Activated CD4-positive, alpha-beta T cell treated with anti-CD3 and anti-CD28 coated beads, Interleukin-10, Interleukin-2, amounts not matched to agents 100 ng/mL and 50 ng/mL, durations not matched to agents 16 hours and 8 hours (primary cell): Measurements from ENCODE around the gene C1QTNF1.
"Not testable (repeated sequence)": the region's sequence is repeated elsewhere in the genome, so short reads cannot be mapped to it uniquely, and the experiment has no call there.

Source experiments
- DNase-seq: peaks from one replicate; pipeline ENCODE4 v3.0.0-alpha.2; 2020

The C1QTNF1 gene

DNA sequence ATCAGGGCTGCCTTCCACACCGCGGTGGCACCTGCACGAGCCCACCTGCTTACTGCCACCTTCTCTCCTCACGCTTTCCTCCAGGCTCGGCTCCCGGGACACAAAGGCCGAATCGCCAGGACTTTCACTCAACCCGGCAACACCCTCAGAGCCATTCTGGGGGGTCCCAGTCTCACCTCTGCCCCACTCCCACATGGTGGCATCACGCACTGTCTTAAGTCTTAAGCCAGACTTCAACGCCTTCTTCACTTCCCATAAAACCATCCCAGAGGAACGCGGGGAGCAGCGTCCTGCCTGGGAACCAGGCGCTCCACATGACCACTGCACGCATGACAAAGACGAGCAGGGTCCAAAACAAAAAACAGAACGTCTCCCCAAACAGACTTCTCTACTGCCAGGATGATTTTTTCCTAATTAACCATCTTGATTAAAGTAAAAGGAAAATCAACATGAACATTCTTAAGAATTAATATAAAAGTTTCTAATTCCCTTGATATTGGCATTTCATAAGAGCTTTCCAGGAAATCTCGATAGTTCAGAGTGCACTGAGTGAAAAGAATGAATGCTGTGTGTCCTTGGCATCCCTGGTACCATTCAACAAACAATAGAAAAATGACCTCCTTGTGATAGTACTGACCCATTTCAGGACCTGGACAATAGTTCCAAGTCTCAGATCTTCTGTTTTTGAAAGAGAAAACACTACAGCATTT is 17.0 kb upstream of the C1QTNF1 start:
- no peak for DNase-seq

DNA sequence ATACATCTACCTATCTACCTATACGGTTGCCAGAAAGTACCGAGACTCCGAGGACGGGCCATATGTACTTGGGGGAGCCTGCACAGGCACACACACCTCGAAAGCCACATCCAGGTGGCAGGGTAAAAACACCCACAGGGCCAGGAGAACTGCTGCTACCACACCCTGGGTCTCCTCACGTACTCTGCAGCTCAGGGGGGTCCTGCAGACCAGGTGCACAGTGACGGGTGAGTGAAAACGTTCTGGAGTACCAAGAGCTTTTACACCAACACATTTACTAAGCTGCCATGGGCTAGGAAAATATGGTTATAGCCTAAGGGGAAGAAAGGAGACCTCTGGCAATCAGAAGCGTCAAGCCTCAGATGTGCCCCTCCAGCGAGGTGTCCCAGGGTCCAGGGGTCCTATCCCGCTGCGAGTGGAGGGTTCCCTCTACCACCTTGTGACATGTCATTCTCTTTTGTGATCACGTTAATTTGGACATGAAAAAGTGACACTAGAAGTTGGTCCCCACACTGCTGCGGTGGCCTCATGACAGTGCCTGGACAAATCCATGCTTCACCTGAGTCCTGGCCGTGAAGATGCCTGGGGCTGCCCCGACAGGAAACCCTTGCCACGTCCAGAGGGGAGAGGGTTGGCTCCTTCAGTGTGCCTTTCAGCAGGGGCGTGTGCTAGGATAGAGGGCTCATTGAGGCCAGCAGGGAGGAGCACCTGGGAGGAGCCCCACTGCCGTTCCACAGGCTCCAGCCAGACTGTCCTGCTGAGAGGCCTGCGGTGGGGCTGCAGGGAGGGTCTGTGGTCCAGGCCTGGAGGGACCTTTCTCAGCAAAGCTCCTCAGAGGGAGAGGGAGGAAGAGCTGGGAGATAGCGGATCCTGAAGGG is 16.2 kb upstream of the C1QTNF1 start:
- DNase-seq: no peak

DNA sequence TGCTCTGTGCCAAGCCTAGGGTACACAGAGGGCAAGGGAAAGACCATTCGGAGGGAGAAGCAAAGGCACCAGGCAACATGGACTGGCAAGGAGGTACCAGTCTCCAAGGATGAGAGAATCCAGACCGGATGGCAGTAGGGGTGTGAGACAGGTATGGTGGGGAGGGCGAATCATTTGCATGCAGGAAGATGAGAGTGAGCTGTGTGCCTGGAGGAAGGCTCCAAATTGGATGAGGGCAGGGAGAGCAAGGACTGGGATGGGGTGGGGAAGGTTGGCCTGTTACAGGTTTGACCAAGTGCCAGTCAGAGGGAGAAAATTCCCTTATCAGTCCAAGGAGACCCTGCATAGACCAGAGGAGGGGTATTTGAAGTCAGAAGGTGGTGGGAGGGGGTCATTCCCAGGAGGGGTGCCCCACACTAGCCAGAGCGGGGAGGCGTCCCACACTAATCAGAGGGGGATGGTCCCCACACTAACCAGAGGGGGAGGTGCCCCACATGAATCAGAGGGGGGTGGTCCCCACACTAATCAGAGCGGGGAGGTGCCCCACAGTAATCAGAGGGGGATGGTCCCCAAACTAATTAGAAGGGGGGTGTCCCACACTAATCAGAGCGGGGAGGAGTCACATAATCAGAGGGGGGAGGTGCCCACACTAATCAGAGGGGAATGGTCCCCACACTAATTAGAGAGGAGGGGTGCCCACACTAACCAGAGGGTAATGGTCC is 15.1 kb upstream of the C1QTNF1 start:
- DNase-seq: no peak

DNA sequence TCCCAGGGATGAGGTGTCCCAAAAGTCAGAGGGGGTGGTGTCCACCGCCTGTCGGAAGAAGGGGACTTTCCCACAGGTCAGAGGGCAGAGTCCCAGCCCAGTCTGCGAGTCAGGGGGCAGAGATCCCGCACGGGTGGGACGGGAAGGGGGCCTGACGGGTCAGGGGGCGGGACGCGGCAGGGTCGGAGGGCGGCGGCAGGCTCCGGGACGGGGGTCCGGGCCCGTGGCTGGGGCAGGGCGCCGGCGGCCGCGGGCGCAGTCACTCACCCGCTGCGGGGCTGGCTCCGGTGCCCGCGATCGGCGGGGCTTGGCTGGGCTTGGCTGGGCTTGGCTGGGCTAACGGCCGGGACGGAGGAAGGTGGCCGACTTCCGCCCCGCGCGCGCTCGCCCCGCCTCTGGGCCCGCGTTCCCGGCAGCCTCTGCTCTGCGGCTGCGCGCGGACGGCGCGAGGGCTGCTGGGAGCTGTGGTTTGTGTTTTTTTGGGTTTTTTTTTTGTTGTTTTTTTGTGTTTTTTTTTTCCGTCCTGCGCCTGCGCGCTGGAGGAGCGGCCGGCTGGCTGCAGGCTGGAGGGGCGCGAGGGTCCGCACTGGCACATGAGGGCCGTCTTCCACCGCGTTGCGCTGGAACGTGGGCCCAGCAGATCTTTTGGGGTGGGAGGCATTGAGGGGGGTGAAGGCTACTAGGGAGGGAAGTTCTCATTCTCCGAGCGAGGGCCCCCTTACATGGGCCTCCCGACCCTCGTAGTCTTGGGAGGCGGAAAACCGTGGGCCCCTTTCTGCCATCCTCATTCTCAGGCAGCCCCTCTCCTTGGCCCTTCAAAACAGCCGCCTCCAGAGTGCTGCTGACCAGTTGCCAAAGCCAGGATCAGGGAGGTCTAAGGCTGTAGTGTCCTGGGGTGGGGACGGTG is 14.3 kb upstream of the C1QTNF1 start, which contains the start of gene CANT1:
CANT1 (minus strand) TSS at position 368 of the 907 bp plus-strand sequence. CDS start 12,142 bp downstream, outside the sequence.
- peak; percentile 90 for DNase-seq

DNA sequence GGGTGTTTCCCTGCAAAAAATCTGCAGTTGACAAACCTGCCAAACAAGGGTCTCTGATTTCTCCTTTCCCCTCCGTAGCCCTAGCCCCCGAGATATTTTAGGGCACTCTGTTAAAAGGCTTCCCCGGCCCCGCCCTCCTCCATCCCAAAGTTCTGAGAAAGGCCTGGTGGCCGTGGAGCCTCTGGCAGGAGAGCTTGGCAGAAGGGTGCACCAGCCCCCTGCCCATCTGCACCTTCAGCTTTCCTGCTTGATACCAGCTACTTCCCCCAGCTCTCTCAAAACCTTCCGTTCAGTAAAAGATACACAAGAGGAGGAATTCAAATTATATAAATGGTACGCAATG is 13.7 kb upstream of the C1QTNF1 start:
- DNase-seq: no peak

DNA sequence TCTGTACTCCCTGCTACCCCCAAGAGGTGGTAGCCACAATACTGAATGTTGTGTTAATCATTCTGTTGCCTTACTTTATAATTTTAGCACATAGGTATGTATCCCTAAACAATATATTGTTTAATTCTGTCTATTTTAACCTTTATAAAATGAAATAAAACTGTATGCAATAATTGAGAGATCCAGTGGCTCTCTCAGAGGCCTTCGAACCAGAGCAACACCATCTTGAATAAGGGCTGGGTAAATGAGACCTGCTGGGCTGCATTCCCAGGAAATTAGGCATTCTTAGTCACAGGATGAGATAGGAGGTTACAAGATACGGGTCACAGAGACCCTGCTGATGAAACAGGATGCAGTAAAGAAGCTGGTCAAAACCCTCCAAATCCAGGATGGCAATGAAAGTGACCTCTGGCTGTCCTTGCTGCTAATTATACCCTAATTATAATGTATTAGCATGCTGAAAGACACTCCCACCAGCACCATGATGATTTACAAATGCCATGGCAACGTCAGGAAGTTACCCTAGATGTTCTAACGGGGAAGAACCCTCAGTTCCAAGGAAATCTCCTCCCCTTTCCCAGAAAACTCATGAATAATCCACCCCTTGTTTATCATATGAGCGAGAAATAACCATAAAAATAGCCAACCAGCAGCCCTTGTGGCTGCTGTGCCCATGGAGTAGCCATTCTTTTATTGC is 12.4 kb upstream of the C1QTNF1 start:
- no peak for DNase-seq

DNA sequence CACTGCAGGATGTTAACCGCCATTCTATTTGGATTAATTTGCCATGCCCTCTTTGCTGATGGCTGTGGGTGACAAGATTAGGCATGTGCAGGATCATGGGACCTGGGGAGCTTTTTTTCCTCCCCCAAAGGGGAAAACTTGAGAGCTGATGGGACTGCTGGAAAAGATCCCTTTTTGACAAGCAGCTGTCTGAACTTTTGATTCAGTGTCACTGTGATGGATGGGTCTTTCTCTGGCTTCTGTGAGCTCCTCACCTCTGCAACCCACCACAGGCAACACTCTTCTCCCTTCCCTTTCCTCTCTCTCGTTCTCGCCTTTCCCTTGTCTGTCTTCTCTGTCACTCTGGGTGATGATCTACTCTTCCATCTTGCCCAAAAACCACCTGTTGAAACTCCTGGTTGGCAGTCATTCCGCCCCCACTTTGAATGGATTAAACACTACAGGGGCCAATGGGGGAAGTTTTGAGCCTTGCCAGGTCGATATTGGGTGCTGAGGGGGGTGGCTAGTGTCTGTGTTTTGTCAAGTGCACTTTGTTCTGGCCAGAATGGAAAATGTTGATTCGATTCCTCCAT is 11.3 kb upstream of the C1QTNF1 start:
- no peak for DNase-seq

DNA sequence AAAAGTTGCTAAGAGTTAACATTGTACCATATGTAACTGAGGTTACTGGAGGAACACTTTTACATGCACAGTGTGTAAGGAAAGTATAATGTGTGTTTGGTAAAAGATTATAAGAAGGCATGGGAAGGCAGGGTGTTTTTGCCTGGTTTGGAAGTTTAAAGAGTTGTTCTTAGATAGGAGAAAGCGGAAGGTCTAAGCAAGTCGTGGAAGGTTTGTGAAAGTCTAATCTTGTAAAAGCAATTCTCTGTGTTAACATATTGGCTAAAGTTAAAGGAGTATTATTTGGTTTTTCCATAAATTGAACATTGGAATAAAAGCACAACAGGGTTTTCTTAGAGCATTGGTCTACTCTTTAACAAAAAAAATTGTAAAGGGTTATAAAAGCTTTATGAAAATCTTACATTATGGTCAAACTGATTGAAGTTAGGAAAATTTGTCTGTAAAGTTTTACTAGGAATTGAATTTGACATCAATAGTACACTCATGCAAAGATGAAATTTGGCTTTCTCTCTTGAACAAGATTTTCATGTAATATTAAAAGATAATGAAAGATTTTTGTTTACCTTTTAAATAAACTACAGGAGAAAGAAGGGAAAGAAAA is 9.7 kb upstream of the C1QTNF1 start:
- no peak for DNase-seq

DNA sequence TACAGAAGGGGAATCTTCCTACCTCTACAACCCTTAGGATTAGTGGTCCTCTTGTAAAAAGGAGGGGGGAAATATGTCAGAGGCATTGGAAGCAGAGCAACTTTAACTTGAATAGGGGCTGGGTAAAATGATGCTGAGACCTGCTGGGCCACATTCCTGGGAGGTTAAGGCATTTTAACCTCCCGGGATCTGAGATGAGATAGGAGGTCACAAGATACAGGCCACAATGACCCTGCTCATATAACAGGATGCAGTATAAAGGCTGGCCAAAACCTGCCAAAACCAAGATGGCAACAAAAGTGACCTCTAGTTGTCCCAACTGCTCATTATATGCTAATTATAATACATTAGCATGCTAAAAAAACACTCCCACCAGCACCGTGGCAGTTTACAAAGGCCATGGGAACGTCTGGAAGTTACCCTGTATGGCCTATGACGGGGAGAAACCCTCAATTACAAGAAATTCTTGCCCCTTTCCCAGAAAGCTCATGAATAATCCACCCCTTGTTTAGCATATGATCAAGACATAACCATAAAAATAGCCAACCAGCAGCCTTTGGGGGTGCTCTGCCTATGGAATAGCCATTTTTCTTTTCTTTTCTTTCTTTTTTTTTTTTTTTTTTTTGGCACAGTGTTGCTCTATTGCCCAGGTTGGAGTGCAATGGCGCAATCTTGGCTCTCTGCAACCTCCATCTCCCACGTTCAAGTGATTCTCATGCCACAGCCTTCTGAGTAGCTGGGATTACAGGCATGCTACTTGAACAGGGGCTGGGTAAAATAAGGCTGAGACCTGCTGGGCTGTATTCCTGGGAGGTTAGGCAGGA is 6.2 kb upstream of the C1QTNF1 start:
- no peak for DNase-seq

DNA sequence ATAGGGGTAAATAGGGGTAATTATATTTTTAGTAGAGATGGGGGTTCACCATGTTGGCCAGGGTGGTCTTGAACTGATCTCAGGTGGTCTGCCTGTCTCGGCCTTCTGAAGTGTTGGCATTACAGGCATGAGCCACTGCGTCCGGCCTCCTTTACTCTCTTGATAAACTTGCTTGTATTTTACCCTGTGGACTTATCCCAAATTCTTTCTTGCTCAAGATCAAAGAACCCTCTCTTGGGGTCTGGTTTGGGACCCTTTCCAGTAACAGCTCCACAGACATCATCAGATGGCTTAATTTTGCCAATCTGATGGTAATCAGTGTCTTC is 5.6 kb upstream of the C1QTNF1 start:
- no peak for DNase-seq

DNA sequence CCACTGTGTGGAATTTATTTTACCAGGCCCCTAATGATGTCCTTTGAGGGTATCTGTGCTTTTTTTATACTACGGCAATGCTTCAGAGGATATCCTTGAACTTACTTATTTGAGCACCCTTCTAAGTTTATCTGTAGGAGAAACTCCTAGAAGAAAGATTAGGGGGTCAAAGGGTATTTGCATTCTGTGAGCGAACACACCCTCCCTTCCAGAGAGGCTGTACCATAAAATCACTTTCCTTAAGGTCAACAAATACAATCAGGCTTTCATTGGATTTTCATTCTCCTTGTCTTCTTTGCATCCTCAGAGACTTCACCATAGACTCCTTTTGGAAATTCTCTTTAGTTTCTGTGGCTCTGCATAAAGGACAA is 4.7 kb upstream of the C1QTNF1 start:
- DNase-seq: no peak

DNA sequence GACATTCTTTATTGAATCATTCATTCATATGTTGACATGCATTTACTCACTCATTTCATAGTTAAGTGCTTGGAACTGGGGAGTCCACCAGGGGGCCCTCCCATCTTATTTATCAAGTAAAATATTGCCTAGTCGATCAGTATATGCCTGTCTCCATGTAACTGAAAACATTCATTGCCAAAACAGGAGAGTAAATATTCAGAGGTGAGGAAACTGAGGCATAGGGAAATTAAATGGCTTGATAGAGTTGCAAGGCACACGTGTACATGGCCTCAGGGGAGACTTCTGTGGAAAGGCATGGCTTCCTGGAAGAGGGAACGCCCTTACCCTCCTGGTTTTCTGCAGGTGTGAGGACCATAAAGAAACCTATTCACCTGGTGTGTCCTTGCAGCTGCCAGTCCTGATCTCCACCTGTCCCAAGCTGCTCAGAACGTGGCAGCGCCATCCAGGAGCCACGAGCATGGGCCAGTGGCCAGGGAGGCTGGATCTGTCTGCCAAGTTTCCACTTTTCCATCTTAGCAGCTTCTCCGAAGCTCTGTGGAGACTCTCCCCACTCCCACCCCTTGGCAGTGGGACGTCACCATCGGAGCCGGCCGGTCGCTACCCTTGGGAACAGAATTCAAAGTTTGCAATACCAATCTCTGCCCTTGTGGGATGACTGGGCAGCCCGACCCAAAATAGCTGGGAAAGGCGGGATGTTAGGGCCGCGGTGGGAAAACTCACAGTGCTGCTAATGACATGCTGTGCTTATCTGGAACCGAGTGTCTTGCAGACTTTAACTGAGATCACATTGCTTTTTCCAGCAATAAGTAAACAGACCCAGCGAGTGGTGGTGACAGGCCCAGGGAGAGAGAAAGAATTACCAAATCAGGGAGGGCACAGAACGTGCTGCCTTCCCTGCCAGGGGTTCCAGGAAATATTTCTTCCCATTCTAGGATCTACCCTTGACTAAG is 4.1 kb upstream of the C1QTNF1 start:
- DNase-seq: peak; percentile 41

DNA sequence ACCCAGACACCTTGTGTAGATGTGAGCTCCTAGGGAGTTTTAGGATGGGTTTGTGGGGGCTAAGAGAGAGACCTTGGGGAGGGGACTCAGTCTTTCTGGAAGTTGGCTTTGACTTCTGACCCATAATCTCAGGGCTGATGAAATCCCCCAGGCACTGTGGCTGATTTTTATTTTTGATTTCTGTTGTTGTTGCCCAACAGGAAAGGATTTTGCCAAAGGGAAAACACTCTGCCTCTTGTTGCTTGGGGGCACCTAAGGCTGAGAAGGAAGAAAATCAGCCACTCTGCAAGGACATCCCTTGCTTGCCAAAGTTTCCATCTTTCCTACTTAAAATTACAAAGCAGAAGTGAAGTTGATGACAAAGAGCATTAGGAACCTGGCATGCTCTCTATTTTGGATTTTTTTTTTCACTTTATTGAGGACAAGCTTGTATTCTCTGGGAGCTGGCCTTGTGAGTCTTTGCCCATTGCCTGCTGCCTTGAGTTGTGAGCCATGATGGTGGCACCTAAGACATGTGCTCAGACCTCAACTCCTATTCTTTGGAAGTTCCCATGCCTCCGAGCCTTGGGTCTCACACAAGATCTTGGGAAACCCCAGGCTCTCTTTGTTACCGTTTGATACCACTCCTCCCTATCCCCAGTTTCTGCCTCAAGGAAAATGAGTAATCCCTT is 3.2 kb upstream of the C1QTNF1 start:
- no peak for DNase-seq

DNA sequence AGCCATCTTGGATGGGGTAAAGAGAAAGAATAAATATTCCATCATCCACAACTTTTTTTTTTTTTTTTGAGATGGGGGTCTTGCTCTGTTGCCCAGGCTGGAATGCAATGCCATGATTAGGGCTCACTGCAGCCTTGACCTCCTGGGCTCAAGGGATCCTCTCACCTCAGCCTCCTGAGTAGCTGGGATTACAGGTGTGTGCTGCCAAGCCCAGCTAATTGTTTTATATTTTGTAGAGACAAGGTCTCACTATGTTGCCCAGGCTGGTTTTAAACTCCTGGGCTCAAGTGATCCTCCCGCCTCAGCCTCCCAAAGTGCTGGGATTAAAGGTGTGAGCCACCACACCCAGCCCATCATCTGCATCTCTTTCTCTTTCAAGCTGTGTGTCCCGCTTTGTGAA is 2.0 kb upstream of the C1QTNF1 start:
- DNase-seq: not testable (repeated sequence)

DNA sequence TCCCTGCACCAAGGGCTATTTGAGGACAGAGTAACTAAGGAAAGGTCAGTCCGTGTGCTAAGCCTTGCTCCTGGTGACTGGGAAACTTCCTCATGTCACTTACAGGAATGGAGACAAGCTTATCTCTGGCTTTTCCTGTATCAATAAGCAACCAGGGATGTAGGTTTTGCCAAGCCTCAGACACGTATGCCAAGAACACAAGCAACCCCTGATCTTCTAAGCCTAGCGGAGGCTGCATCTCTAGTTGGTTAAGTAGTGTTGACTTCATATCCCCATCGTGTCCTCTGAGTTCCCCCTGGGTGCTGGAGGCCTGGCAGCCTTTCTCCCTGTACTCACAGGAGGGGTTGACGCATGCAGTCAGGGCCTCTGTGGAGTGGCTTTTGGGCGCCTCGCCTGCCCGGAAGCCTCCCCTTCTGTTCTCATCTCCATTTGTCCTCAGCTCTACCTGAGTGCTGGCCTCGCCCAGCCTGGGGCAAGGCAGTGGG is 1.4 kb upstream of the C1QTNF1 start:
- no peak for DNase-seq

DNA sequence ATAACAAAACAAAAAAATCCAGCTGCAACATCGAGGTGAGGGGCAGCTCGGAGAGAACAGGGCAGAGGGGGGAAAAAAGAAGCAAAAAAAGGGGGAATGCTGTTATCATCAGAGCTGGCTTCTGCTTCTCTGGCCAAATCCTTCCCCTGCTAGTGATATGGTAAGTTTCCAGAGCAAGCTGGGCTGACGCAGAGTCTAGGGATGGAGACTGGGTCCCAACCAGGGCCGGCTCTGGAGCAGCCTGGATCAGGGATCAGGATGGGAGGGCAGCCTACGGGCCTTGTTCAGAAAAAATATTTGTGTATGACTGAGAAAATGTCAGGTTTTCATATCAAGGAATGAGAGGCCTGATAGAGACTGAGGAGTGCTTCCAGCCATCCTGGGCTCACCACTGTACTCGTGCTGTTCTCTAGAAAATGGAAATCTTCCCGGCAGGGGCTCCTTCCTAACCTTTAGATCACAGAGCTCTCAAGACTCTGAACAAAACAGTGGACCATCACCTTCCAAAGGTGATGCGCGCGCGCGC is 726 bp upstream of the C1QTNF1 start:
- no peak for DNase-seq

DNA sequence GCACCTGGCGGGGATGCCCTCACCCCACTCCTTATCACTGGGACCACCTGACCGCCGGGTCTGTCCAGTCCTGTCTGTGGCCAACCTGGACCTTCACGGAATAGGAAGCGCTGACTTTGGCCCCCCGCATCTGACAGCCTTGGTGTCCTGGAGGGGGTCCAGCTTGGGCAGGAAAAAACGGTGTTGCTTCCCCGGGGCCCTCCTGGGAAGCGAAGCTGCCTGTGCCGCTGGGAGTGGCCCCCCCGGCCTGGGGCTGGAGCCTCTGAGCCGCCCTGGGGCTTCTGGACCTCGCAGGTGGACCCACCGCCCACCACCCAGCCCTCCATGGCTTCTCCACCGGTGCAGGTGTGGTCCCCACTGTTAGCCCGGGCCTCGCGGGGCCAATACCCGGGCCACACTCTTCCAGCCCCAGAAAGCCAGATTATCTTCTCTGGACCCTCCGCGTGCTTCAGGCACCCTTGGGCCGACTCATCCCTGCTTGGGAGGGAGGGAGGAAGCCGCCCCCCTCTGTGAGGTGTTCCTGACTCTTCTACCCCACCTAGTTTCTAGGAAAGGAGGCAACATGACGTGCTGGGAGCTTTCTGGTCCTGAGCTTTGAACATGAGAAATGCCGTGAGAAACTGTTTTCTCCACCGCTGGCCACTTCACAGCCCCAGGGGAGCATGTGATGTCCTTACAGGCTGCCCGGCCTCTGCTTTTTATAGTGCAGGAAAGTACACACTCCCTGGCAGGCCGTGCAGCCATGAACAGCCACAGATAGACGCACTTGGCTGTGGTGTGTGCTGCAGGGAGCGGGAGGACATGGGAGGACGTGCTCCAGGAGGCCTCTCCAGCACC is 1.1 kb downstream of the C1QTNF1 start:
- DNase-seq: no peak
